Caco-2 (cell line): Measurements from ENCODE around the gene NFIA. TPM values are rescaled to one million over a fixed set of nuclear protein-coding genes. Genes with fewer than 3 reads are reported as not detected.

Experiments used
- BruUV-seq: library from RNA; stranded (reverse); fragments of 400-500 nt; replicated peaks from 2 replicates; lab custom pipeline; 2021; lab: Mats Ljungman, UMichigan
- CTCF ChIA-PET: fragments of 300-600 bp; sonication (Branson Sonifier 250); formaldehyde crosslinking; loops from one replicate; lab custom pipeline; 2022; ENCODE audit warnings: antibody characterized with exemption; lab: Charles Lee
- POLR2A ChIA-PET: fragments of 300-600 bp; sonication (Branson Sonifier 250); formaldehyde crosslinking; loops from one replicate; lab custom pipeline; 2022; ENCODE audit warnings: antibody characterized with exemption; lab: Charles Lee
- DNase-seq, 2 experiments: peaks; one replicate each; pipeline versions ENCODE4 v3.0.0 to v3.0.0-alpha.2; 2020 to 2022
- H3K27me3 ChIP-seq: replicated peaks from 2 replicates; pipeline ENCODE4 v1.6.0; 2011; ENCODE audit warnings: low read length; ENCODE audit not compliant: control insufficient read depth, insufficient read depth
- H3K36me3 ChIP-seq: 2 replicates; pipeline ENCODE4 v1.5.1; 2011; ENCODE audit warnings: low read length; ENCODE audit not compliant: control insufficient read depth, insufficient read depth
- H3K4me1 ChIP-seq: fragments of 250-450 bp; sonication (Bioruptor Pico); 2 replicates; pipeline ENCODE4 v1.5.1; 2020; ENCODE audit warnings: mild to moderate bottlenecking
- H3K4me3 ChIP-seq: 2 replicates; pipeline ENCODE4 v1.5.1; 2011; ENCODE audit warnings: low read depth, mild to moderate bottlenecking, control low read depth, low read length
- H3K9me3 ChIP-seq: fragments of 250-450 bp; sonication (Bioruptor Pico); 2 replicates; pipeline ENCODE4 v1.5.1; 2020; ENCODE audit warnings: mild to moderate bottlenecking, moderate library complexity
- H3K27ac Mint-ChIP-seq: one replicate; pipeline ENCODE4 v1.8.0; 2022; ENCODE audit warnings: mixed read lengths; ENCODE audit not compliant: unreplicated experiment
- H3K27me3 Mint-ChIP-seq: one replicate; pipeline ENCODE4 v1.8.0; 2022; ENCODE audit warnings: mixed read lengths; ENCODE audit not compliant: insufficient read depth, unreplicated experiment
- H3K36me3 Mint-ChIP-seq: one replicate; pipeline ENCODE4 v1.8.0; 2022; ENCODE audit warnings: mild to moderate bottlenecking, mixed read lengths; ENCODE audit not compliant: insufficient read depth, unreplicated experiment
- H3K4me1 Mint-ChIP-seq: one replicate; pipeline ENCODE4 v1.8.0; 2022; ENCODE audit warnings: low read depth, mixed read lengths; ENCODE audit not compliant: unreplicated experiment
- H3K4me3 Mint-ChIP-seq: one replicate; pipeline ENCODE4 v1.8.0; 2022; ENCODE audit warnings: mild to moderate bottlenecking, moderate library complexity, mixed read lengths; ENCODE audit not compliant: unreplicated experiment
- H3K9me3 Mint-ChIP-seq: one replicate; pipeline ENCODE4 v1.8.0; 2022; ENCODE audit warnings: mixed read lengths; ENCODE audit not compliant: unreplicated experiment
- intact Hi-C: fragments of 100-400 bp; cut with micrococcal nuclease; formaldehyde crosslinking; loops from one replicate; pipeline ENCODE4 v1.10.0; 2022; ENCODE audit not compliant: unreplicated experiment
- total RNA-seq: library from RNA; stranded (reverse); gene quantifications from 2 replicates; pipeline ENCODE4 v1.2.3, GENCODE V29; 2022
- TF ChIP-seq, protein P1 (sequence below), 2 experiments: fragments of 200-600 bp in 1 of 2; IDR thresholded peaks; 1 replicate in 1 of 2; 2 replicates in 1 of 2; pipeline versions ENCODE4 v1.5.1 to v1.8.0; 2011 to 2022; ENCODE audit warnings: antibody characterized with exemption in 1 of 2, control low read depth in 1 of 2, inconsistent platforms in 1 of 2, low read depth in 1 of 2, low read length in 1 of 2, mild to moderate bottlenecking in 1 of 2, moderate library complexity in 1 of 2; ENCODE audit not compliant: insufficient read depth in 1 of 2, severe bottlenecking in 1 of 2, unreplicated experiment in 1 of 2

NFIA gene
- total RNA-seq, 1 experiment from 2014 or later: 1.4 TPM

DNA sequence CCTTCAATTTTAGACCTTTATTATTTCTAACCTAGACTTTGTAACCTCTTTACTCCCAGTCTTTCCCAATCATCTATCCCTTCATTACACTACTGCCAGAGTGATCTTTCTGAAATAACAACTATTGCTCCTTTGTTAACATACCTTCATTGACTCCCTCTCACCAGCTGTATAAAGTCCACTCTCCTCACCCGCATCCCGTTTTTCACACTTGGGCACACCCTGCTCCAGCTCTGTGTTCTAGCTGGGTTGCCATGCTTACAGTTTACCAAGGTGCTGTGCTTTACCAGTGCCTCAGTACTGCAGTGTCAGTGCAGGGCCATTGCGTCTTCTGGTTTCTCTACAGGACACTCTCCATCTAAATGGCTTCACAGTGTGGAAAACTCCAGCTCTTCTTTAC lies 148.2 kb downstream of the NFIA start:
- no peaks in the 10 kb centered on the region for H3K9me3 Mint-ChIP-seq
- no peak for DNase-seq
- ChIA-PET POLR2A (no interaction called here), CTCF (no interaction called here)
- Histone ChIP-seq H3K4me3 (no peak overlapping the region), H3K27me3 (no peaks in the 10 kb centered on the region), H3K4me1 (no peaks in the 10 kb centered on the region), H3K36me3 (no peaks in the 10 kb centered on the region), H3K9me3 (no peaks in the 10 kb centered on the region)
- peaks cover 8% of the 10 kb centered on the region for H3K4me1 Mint-ChIP-seq
- BruUV-seq: no TSS peak
- intact Hi-C loops: no loop called here
- no peak overlapping the region for H3K27ac Mint-ChIP-seq
- H3K4me3 Mint-ChIP-seq: no peak overlapping the region
- no peaks in the 10 kb centered on the region for H3K36me3 Mint-ChIP-seq
- no peaks in the 10 kb centered on the region for H3K27me3 Mint-ChIP-seq
- TF ChIP-seq, protein P1, sequence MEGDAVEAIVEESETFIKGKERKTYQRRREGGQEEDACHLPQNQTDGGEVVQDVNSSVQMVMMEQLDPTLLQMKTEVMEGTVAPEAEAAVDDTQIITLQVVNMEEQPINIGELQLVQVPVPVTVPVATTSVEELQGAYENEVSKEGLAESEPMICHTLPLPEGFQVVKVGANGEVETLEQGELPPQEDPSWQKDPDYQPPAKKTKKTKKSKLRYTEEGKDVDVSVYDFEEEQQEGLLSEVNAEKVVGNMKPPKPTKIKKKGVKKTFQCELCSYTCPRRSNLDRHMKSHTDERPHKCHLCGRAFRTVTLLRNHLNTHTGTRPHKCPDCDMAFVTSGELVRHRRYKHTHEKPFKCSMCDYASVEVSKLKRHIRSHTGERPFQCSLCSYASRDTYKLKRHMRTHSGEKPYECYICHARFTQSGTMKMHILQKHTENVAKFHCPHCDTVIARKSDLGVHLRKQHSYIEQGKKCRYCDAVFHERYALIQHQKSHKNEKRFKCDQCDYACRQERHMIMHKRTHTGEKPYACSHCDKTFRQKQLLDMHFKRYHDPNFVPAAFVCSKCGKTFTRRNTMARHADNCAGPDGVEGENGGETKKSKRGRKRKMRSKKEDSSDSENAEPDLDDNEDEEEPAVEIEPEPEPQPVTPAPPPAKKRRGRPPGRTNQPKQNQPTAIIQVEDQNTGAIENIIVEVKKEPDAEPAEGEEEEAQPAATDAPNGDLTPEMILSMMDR (IDR thresholded peaks at IDR 0.05; ENCODE audit: insufficient read depth in 1 of 2, low read depth in 1 of 2, low read length in 1 of 2, severe bottlenecking in 1 of 2, unreplicated experiment in 1 of 2): no peak

DNA sequence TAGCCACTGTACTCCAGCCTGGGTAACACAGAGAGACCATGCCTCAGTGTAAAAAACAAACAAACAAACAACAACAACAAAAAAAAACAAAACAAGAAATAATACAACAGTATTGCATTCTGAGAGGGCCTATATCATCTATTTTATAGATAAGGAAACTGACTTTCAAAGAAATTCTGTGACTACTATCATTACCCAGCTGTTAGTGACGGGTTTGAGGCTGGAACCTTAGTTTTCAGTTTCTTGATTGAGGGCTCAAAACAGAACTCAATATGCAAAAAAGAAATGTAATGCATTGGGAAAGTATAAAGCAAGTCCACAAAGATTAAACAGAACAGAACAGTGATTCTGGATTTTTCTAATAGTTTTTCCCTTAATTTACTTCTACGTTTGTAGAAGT lies 149.4 kb downstream of the NFIA start:
- Mint-ChIP-seq H3K36me3 (no peaks in the 10 kb centered on the region), H3K4me3 (no peak overlapping the region), H3K4me1 (peaks cover 8% of the 10 kb centered on the region), H3K9me3 (no peaks in the 10 kb centered on the region), H3K27ac (no peak overlapping the region), H3K27me3 (no peaks in the 10 kb centered on the region)
- ChIA-PET CTCF (no interaction called here), POLR2A (no interaction called here)
- no peaks in the 10 kb centered on the region for H3K4me1 ChIP-seq
- no peaks in the 10 kb centered on the region for H3K36me3 ChIP-seq
- DNase-seq: no peak
- TF ChIP-seq, protein P1 (IDR thresholded peaks at IDR 0.05; ENCODE audit: insufficient read depth in 1 of 2, low read depth in 1 of 2, low read length in 1 of 2, severe bottlenecking in 1 of 2, unreplicated experiment in 1 of 2): no peak
- no peaks in the 10 kb centered on the region for H3K27me3 ChIP-seq
- no peak overlapping the region for H3K4me3 ChIP-seq
- no peaks in the 10 kb centered on the region for H3K9me3 ChIP-seq
- BruUV-seq: no TSS peak
- intact Hi-C loops: no loop called here

DNA sequence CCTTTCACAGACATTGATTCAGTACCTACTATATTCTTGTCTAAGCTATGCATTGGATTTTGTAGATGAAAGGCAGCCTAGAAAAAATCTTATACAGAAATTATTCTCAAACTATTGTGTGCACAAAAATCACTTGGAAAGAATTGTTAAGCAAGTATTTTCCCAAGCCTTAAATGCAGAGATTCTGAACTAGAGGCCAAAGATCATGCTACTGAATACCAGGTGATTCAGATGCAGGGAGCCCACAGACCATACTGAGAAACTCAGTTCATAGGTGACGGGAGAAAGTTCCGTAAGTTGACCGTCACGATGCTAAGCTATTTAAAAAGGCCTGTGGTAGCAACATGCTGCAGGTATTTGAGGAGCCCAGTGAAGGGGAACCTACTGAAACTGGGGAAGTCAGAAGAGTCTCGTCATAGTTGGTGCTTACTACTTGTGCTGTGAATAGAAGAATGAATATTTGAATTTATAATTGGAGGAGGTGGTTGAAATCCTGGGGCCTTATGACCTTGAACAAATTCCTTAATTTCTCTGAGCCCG lies 150.8 kb downstream of the NFIA start:
- Histone ChIP-seq H3K27me3 (no peaks in the 10 kb centered on the region), H3K4me3 (no peak overlapping the region), H3K4me1 (no peaks in the 10 kb centered on the region), H3K36me3 (no peaks in the 10 kb centered on the region), H3K9me3 (no peaks in the 10 kb centered on the region)
- intact Hi-C loops: no loop called here
- no peak overlapping the region for H3K4me3 Mint-ChIP-seq
- H3K27me3 Mint-ChIP-seq: no peaks in the 10 kb centered on the region
- H3K9me3 Mint-ChIP-seq: no peaks in the 10 kb centered on the region
- H3K36me3 Mint-ChIP-seq: no peaks in the 10 kb centered on the region
- TF ChIP-seq, protein P1 (IDR thresholded peaks at IDR 0.05; ENCODE audit: insufficient read depth in 1 of 2, low read depth in 1 of 2, low read length in 1 of 2, severe bottlenecking in 1 of 2, unreplicated experiment in 1 of 2): no peak
- CTCF ChIA-PET: no interaction called here
- peaks cover 8% of the 10 kb centered on the region for H3K4me1 Mint-ChIP-seq
- no peak overlapping the region for H3K27ac Mint-ChIP-seq
- no TSS peak for BruUV-seq
- POLR2A ChIA-PET: no interaction called here
- no peak for DNase-seq
